ENCODE results near the gene DTNA. TPM values are rescaled to one million over a fixed set of nuclear protein-coding genes. Genes with fewer than 3 reads are reported as not detected.
"Not testable (repeated sequence)": the region's sequence is repeated elsewhere in the genome, so short reads cannot be mapped to it uniquely, and the experiment has no call there.

The DTNA gene
- polyA plus RNA-seq, 1 donor (not counting 4 experiments of a cell fraction or from before 2014, with no cell fraction given): 0.81 TPM

DNA sequence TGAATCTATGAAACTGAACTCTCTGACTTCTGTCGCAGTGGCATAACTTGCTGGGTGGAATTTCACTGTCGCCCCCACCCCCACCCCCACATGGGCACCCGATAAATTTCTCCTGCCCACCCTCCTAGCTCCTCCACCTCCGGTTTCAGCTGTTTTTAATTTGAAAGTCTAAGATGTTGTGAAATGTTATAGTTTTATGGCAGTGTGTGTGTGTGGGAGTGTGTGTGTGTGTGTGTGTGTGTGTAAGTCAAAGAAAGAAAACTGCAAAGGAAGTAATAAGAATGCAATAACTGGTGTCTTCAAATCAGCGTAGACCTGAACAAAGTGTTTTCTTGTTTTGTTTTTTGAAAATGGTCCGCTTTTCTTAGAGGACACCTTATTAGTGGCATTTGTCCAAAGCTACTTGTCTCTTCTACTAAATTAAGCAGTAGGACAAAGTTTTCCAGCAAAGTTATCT, 388 bp downstream of the DTNA start:
- Histone ChIP-seq H3K9ac (ENCODE audit: control insufficient read depth, extremely low read depth, insufficient read depth, low read length) (no peak overlapping the region), H3K27ac (ENCODE audit: control insufficient read depth, insufficient read depth, low read length) (no peak overlapping the region)

DNA sequence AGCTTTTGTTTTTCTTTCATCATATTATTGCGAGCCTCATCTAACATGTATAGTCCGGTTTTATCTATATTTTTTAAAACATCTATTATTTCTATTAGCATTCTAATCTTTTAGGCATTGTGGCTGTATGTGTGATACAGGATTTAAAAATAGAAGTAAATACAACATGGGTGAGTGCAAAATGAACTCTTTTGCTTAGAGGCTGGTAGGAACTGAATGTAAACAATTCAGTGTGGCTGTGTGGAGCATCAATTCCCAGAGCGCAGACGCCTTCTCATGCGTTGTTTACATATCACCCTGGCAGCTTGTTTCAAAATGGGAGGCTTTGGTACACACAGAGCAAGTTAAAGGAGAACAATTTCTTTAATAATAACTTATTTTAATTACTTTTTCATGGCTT, 836 bp downstream of the DTNA start:
- no peak overlapping the region for H3K4me2 ChIP-seq (ENCODE audit: control insufficient read depth, extremely low read depth, insufficient read depth, low read depth, low read length)

More for the DNA sequence above, 388 bp downstream of the DTNA start:
- H3K79me2 ChIP-seq (ENCODE audit: control insufficient read depth, insufficient read depth, low read length): no peaks in the 10 kb centered on the region
- TF ChIP-seq, protein P1, sequence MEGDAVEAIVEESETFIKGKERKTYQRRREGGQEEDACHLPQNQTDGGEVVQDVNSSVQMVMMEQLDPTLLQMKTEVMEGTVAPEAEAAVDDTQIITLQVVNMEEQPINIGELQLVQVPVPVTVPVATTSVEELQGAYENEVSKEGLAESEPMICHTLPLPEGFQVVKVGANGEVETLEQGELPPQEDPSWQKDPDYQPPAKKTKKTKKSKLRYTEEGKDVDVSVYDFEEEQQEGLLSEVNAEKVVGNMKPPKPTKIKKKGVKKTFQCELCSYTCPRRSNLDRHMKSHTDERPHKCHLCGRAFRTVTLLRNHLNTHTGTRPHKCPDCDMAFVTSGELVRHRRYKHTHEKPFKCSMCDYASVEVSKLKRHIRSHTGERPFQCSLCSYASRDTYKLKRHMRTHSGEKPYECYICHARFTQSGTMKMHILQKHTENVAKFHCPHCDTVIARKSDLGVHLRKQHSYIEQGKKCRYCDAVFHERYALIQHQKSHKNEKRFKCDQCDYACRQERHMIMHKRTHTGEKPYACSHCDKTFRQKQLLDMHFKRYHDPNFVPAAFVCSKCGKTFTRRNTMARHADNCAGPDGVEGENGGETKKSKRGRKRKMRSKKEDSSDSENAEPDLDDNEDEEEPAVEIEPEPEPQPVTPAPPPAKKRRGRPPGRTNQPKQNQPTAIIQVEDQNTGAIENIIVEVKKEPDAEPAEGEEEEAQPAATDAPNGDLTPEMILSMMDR (optimal IDR thresholded peaks at IDR 0.05 in 1 of 3, IDR thresholded peaks at IDR 0.05 in 1 of 3, conservative IDR thresholded peaks at IDR 0.05 in 1 of 3; ENCODE audit: extremely low read depth in 1 of 3, insufficient read depth in 2 of 3, low read length in 3 of 3): no peak
- TF ChIP-seq EZH2 (IDR thresholded peaks at IDR 0.05; ENCODE audit: low read length): no peak
- no peaks in the 10 kb centered on the region for H3K27me3 ChIP-seq (ENCODE audit: control insufficient read depth, extremely low read depth, insufficient read depth, low read length)
- peaks cover 32% of the 10 kb centered on the region for H3K4me1 ChIP-seq (ENCODE audit: control insufficient read depth, extremely low read depth, insufficient read depth, low read length)
- H3K4me2 ChIP-seq (ENCODE audit: control insufficient read depth, extremely low read depth, insufficient read depth, low read depth, low read length): no peak overlapping the region
- H2AFZ ChIP-seq (ENCODE audit: control insufficient read depth, low read length): no peak overlapping the region
- H3K4me3 ChIP-seq (ENCODE audit: control insufficient read depth in 2 of 3, extremely low read depth in 1 of 3, insufficient read depth in 2 of 3, low read depth in 1 of 3, low read length in 3 of 3): no peak overlapping the region
- no peaks in the 10 kb centered on the region for H4K20me1 ChIP-seq (ENCODE audit: control insufficient read depth, extremely low read depth, insufficient read depth, low read length)
- dilution Hi-C loops (cut with MboI; ENCODE audit: extremely low pct_ligation_motif_present, low sequenced_read_pairs): no loop called here
- DNase-seq (ENCODE audit: low read depth, low spot score) (no peak), FAIRE-seq (no peak)
- no peaks in the 10 kb centered on the region for H3K9me1 ChIP-seq (ENCODE audit: control insufficient read depth, extremely low read depth, insufficient read depth, low read length)
- H3K9me3 ChIP-seq (ENCODE audit: control insufficient read depth, low read depth, low read length): no peaks in the 10 kb centered on the region
- H3K36me3 ChIP-seq (ENCODE audit: control insufficient read depth in 2 of 2, extremely low read depth in 1 of 2, insufficient read depth in 2 of 2, low read length in 2 of 2): no peaks in the 10 kb centered on the region

DNA sequence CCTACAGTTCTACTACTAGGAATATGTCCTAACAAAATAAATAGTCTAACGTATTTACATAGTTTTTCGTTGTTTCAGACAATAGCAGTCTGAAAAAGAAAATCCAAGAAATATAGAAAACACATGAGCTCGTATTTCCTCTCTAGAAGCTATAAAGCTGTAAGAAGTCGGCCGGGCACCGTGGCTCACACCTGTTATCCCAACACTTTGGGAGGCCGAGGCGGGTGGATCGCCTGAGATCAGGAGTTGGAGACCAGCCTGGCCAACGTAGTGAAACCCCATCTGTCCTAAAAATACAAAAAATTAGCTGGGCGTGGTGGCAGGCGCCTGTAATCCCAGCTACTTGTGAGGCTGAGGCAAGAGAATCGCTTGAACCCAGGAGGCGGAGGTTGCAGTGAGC, 6.0 kb downstream of the DTNA start:
- H3K9ac ChIP-seq (ENCODE audit: control insufficient read depth, extremely low read depth, insufficient read depth, low read length); H3K4me1 ChIP-seq (ENCODE audit: control insufficient read depth, extremely low read depth, insufficient read depth, low read length); H3K9me1 ChIP-seq (ENCODE audit: control insufficient read depth, extremely low read depth, insufficient read depth, low read length); DNase-seq (ENCODE audit: low read depth, low spot score); H3K36me3 ChIP-seq (ENCODE audit: control insufficient read depth in 2 of 2, extremely low read depth in 1 of 2, insufficient read depth in 2 of 2, low read length in 2 of 2); H3K9me3 ChIP-seq (ENCODE audit: control insufficient read depth, low read depth, low read length); dilution Hi-C loops (cut with MboI; ENCODE audit: extremely low pct_ligation_motif_present, low sequenced_read_pairs); H3K79me2 ChIP-seq (ENCODE audit: control insufficient read depth, insufficient read depth, low read length); H3K4me3 ChIP-seq (ENCODE audit: control insufficient read depth in 2 of 3, extremely low read depth in 1 of 3, insufficient read depth in 2 of 3, low read depth in 1 of 3, low read length in 3 of 3); H3K27me3 ChIP-seq (ENCODE audit: control insufficient read depth, extremely low read depth, insufficient read depth, low read length); H2AFZ ChIP-seq (ENCODE audit: control insufficient read depth, low read length); H4K20me1 ChIP-seq (ENCODE audit: control insufficient read depth, extremely low read depth, insufficient read depth, low read length); H3K27ac ChIP-seq (ENCODE audit: control insufficient read depth, insufficient read depth, low read length); H3K4me2 ChIP-seq (ENCODE audit: control insufficient read depth, extremely low read depth, insufficient read depth, low read depth, low read length); FAIRE-seq: not testable (repeated sequence)

More for the DNA sequence above, 836 bp downstream of the DTNA start:
- no peaks in the 10 kb centered on the region for H3K27me3 ChIP-seq (ENCODE audit: control insufficient read depth, extremely low read depth, insufficient read depth, low read length)
- H3K4me3 ChIP-seq (ENCODE audit: control insufficient read depth in 2 of 3, extremely low read depth in 1 of 3, insufficient read depth in 2 of 3, low read depth in 1 of 3, low read length in 3 of 3): no peak overlapping the region
- DNase-seq (ENCODE audit: low read depth, low spot score): no peak
- H3K79me2 ChIP-seq (ENCODE audit: control insufficient read depth, insufficient read depth, low read length): no peaks in the 10 kb centered on the region
- H3K4me1 ChIP-seq (ENCODE audit: control insufficient read depth, extremely low read depth, insufficient read depth, low read length): peaks cover 32% of the 10 kb centered on the region
- TF ChIP-seq, protein P1 (optimal IDR thresholded peaks at IDR 0.05 in 1 of 3, IDR thresholded peaks at IDR 0.05 in 1 of 3, conservative IDR thresholded peaks at IDR 0.05 in 1 of 3; ENCODE audit: extremely low read depth in 1 of 3, insufficient read depth in 2 of 3, low read length in 3 of 3): no peak
- TF ChIP-seq EZH2 (IDR thresholded peaks at IDR 0.05; ENCODE audit: low read length): no peak
- H3K9me1 ChIP-seq (ENCODE audit: control insufficient read depth, extremely low read depth, insufficient read depth, low read length): no peaks in the 10 kb centered on the region
- no peaks in the 10 kb centered on the region for H3K9me3 ChIP-seq (ENCODE audit: control insufficient read depth, low read depth, low read length)
- no peak overlapping the region for H3K27ac ChIP-seq (ENCODE audit: control insufficient read depth, insufficient read depth, low read length)
- FAIRE-seq: no peak
- H3K9ac ChIP-seq (ENCODE audit: control insufficient read depth, extremely low read depth, insufficient read depth, low read length): no peak overlapping the region
- dilution Hi-C loops (cut with MboI; ENCODE audit: extremely low pct_ligation_motif_present, low sequenced_read_pairs): no loop called here
- no peaks in the 10 kb centered on the region for H3K36me3 ChIP-seq (ENCODE audit: control insufficient read depth in 2 of 2, extremely low read depth in 1 of 2, insufficient read depth in 2 of 2, low read length in 2 of 2)
- H4K20me1 ChIP-seq (ENCODE audit: control insufficient read depth, extremely low read depth, insufficient read depth, low read length): no peaks in the 10 kb centered on the region
- no peak overlapping the region for H2AFZ ChIP-seq (ENCODE audit: control insufficient read depth, low read length)
